ENCODE data around the gene MPLKIP. TPM values are rescaled to one million over a fixed set of nuclear protein-coding genes. Genes with fewer than 3 reads are reported as not detected.
"Not testable (repeated sequence)": the region's sequence is repeated elsewhere in the genome, so short reads cannot be mapped to it uniquely, and the experiment has no call there.

Gene MPLKIP
- total RNA-seq, 1 experiment from 2014 or later = 40.1 TPM

DNA sequence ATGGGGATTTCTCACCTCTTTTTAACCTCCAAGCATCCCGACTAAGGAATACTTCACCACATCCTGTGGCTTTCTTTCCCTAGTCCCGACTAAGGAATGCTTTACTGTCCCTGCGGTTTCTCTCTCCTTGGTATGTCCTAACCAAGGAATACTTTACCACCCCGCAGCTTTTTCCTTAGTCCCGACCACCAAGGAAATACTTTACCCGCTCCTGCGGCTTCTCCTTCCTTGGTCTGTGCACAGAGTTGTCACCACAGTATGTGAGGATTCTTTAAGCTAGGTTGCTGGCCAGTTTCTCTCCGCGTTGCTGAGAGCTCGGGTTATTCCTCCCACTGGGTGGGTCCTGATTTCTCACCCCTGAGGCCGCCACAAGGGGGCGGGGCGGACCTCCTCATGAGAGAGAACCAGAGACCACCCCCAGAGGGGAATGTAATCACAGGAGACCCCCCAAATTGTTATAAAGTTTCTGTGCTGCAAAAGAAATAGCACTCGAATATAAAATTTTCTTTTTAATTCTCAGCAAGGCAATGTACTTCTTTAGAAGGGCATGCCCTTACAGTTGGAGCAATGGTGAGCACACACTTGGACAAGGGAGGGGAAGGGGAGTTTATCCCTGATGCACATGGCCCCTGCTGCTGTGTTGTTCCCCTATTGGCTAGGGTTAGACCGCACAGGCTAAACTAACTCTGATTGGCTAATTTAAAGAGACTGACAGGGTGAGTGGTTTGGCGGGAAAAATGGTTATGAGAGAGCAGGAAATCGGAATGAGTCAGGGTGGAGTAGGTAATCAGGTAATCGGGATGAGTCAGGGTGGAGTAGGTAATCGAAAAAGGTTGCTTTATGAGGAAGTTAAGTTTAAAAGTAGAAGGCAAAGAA is 13.2 kb upstream of the MPLKIP start:
- Histone ChIP-seq H3K36me3 (no peaks in the 10 kb centered on the region), H3K27ac (peak overlapping the region; percentile 49), H3K9me3 (replicated peaks) (peaks cover 5% of the 10 kb centered on the region), H3K4me1 (replicated peaks) (peaks cover 3% of the 10 kb centered on the region; the same call in 1 of the 2 replicates), H3K27me3 (replicated peaks) (no peaks in the 10 kb centered on the region), H3K4me3 (no peak overlapping the region)
- peak; percentile 63 to 68 for DNase-seq (ENCODE audit: low read depth in 1 of 2, low spot score in 2 of 2)

GRCh38 chr7:40145596-40146130 is 11.2 kb upstream of the MPLKIP start:
- H3K4me1 ChIP-seq (replicated peaks); H3K27ac ChIP-seq; H3K27me3 ChIP-seq (replicated peaks); H3K9me3 ChIP-seq (replicated peaks); H3K4me3 ChIP-seq; DNase-seq (ENCODE audit: low read depth in 1 of 2, low spot score in 2 of 2); H3K36me3 ChIP-seq: not testable (repeated sequence)

GRCh38 chr7:40141916-40142315 is 7.5 kb upstream of the MPLKIP start:
- H3K27ac ChIP-seq; DNase-seq (ENCODE audit: low read depth in 1 of 2, low spot score in 2 of 2); H3K4me1 ChIP-seq (replicated peaks); H3K27me3 ChIP-seq (replicated peaks); H3K9me3 ChIP-seq (replicated peaks); H3K36me3 ChIP-seq; H3K4me3 ChIP-seq: not testable (repeated sequence)

DNA sequence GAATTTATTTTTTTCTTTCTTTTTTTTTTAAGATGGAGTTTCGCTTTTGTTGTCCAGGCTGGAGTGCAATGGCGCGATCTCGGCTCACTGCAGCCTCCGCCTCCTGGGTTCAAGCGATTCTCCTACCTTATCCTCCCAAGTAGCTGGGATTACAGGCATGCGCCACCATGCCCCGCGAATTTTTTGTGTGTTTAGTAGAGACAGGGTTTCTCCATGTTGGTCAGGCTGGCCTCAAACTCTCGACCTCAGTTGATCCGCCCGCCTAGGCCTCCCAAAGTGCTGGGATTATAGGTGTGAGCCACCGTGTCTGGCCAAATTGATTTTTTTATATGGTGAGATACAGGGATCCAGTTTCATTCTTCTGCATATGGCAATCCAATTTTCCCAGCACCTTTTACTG is 5.5 kb upstream of the MPLKIP start:
- H3K27ac ChIP-seq; DNase-seq (ENCODE audit: low read depth in 1 of 2, low spot score in 2 of 2); H3K27me3 ChIP-seq (replicated peaks); H3K4me3 ChIP-seq; H3K36me3 ChIP-seq; H3K4me1 ChIP-seq (replicated peaks); H3K9me3 ChIP-seq (replicated peaks): not testable (repeated sequence)

DNA sequence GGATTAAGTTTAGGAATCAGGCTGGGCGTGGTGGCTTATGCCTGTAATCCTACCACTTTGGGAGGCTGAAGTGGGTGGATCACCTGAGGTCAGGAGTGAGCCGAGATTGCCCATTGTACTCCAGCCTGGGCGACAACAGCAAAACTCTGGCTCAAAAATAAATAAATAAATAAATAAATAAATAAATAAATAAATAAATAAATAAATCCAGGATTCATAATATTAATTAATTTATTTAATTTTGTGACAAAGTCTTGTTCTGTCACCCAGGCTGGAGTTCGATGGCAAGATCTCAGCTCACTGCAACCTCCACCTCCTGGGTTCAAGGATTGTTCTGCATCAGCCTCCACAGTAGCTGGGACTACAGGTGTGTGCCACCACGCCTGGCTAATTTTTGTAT is 4.6 kb upstream of the MPLKIP start:
- H3K36me3 ChIP-seq = peaks cover 4% of the 10 kb centered on the region
- no peak overlapping the region for H3K4me3 ChIP-seq
- peaks cover 2% of the 10 kb centered on the region for H3K9me3 ChIP-seq (replicated peaks)
- DNase-seq (ENCODE audit: low read depth in 1 of 2, low spot score in 2 of 2) = no peak
- H3K27me3 ChIP-seq (replicated peaks) = no peaks in the 10 kb centered on the region
- H3K27ac ChIP-seq = no peak overlapping the region
- peaks cover 7% of the 10 kb centered on the region for H3K4me1 ChIP-seq (replicated peaks)

- peaks cover 10% of the 10 kb centered on the region for H3K36me3 ChIP-seq
- H3K27me3 ChIP-seq (replicated peaks) = no peaks in the 10 kb centered on the region
- no peak overlapping the region for H3K27ac ChIP-seq
- H3K9me3 ChIP-seq (replicated peaks) = peaks cover 2% of the 10 kb centered on the region
- no peak for DNase-seq (ENCODE audit: low read depth in 1 of 2, low spot score in 2 of 2)
- peaks cover 16% of the 10 kb centered on the region for H3K4me1 ChIP-seq (replicated peaks)
- H3K4me3 ChIP-seq = no peak overlapping the region
Measured at GRCh38 chr7:40137563-40137962, 3.1 kb upstream of the MPLKIP start.

- H3K27ac ChIP-seq = peak overlapping the region; percentile 73
- peaks cover 21% of the 10 kb centered on the region for H3K36me3 ChIP-seq
- H3K4me1 ChIP-seq (replicated peaks) = peaks cover 16% of the 10 kb centered on the region
- H3K9me3 ChIP-seq (replicated peaks) = peaks cover 2% of the 10 kb centered on the region
- peak overlapping the region; percentile 90 for H3K4me3 ChIP-seq
- no peak for DNase-seq (ENCODE audit: low read depth in 1 of 2, low spot score in 2 of 2)
- no peaks in the 10 kb centered on the region for H3K27me3 ChIP-seq (replicated peaks)
Measured at GRCh38 chr7:40135317-40135610, 842 bp upstream of the MPLKIP start.

DNA sequence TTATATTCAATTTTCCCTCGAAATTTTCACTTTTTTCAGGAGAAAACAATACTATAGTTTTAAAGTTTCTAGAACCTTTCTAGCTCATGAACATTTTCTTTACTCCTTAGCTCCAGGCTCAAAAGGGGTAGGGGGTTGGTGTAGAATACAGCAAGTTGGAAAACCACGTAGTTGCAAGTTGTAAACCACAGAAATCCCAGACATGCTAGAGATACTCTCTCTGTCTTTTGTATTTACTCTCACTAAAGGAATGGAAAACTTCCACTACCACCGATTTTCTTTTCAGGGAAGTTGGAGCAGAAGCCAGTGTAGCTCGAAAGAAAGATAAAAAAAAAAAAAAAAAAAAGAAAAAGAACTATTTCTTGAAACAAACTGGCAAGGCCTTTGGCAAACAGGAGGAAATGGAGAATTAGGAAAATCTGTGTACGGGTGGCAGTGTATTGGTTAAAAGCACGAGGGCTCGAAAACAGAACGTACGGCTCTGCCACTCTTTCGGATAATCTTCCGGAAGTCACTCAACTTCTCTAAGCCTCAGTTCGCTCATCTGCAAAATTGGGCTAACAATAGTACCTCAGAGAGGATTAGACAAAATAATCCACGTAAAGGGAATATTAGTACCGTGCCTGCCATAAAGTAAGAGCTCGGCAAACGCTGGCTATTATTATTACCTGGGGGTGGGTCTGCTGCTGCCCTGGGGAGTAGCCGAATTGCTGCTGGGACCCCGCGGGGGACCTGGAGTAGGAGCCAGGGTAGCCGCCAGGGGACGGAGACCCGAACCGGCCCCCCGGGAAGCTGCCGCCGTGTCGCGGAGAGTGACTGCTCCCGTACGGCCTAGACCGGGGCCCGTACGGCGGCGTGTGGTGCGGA is 628 bp downstream of the MPLKIP start:
- Histone ChIP-seq H3K4me1 (replicated peaks) (peaks cover 16% of the 10 kb centered on the region), H3K9me3 (replicated peaks) (peaks cover 2% of the 10 kb centered on the region), H3K27ac (peak overlapping the region; percentile 73), H3K27me3 (replicated peaks) (no peaks in the 10 kb centered on the region), H3K36me3 (peaks cover 21% of the 10 kb centered on the region), H3K4me3 (peak overlapping the region; percentile 90)
- peak in 1 of 2 experiments; percentile 29 for DNase-seq (ENCODE audit: low read depth in 1 of 2, low spot score in 2 of 2)

DNA sequence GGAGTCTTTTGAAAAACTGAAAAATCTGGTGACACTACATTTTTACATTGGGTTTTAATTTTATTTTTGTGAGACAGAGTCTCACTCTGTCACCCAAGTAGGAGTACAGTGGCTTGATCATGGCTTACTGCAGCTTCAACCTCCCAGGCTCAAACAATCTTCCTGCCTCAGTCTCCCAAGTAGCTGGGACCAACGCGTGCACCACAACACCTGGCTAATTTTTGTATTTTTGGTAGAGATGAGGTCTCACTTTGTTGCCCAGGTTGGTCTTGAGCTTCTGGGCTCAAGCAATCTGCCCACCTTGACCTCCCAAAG is 11.5 kb downstream of the MPLKIP start:
- Histone ChIP-seq H3K27ac (no peak overlapping the region), H3K4me1 (replicated peaks) (no peaks in the 10 kb centered on the region), H3K27me3 (replicated peaks) (no peaks in the 10 kb centered on the region), H3K4me3 (no peak overlapping the region), H3K36me3 (peaks cover 5% of the 10 kb centered on the region; the same call in 1 of the 2 replicates), H3K9me3 (replicated peaks) (no peaks in the 10 kb centered on the region)
- no peak for DNase-seq (ENCODE audit: low read depth in 1 of 2, low spot score in 2 of 2)

DNA sequence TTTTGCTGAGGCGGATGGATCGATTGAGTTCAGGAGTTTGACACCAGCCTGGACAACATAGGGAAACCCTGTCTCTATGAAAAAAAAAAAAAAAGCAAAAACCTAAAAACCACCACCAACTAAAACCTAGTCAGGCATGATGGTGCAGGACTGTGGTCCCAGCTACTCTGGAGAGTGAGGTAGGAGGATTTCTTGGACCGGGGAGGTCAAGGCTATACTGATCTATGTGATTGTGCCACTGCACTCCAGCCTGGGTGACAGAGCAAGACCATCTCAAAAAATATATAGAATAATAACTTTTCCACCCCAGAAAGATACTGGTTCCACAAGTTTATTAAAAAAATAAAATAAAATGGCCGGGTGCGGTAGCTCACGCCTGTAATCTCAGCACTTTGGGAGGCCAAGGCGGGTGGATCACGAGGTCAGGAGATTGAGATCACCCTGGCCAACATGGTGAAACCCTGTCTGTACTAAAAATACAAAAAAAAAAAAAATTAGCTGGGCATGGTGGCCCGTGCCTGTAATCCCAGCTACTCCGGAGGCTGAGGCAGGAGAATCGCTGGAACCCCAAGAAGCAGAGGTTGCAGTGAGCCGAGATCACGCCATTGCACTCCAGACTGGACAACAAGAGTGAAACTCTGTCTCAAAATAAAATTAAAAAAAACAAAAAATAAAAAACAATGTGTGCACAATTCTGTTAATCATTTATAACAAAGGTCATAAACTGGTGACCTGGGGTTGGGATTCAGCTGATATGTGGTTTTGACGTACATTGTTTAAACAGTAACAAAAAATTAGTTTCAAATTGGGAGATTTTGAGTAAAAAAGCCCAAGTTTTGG is 12.1 kb downstream of the MPLKIP start:
- not testable (repeated sequence) for DNase-seq (ENCODE audit: low read depth in 1 of 2, low spot score in 2 of 2); H3K27me3 ChIP-seq (replicated peaks); H3K27ac ChIP-seq; H3K36me3 ChIP-seq; H3K4me1 ChIP-seq (replicated peaks); H3K9me3 ChIP-seq (replicated peaks); H3K4me3 ChIP-seq

DNA sequence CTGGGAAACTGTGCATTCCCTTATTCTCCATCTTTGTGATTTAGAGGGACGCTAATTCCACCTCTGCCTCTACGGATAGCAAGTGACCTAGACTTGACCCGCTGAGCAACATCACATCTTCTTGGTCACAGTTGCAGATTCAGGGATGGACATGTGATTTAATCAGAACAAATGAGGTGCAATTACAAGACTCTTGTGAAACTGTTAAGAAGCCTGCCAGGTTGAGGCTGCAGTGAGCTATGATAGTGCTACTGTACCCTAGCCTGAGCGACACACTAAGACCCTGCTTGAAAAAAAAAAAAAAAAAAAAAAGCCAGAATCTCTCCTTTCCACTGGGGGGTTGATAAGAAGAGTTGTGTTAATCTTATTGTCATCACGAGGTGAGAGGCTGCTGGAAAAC is 14.4 kb downstream of the MPLKIP start:
- no peak for DNase-seq (ENCODE audit: low read depth in 1 of 2, low spot score in 2 of 2)
- H3K4me3 ChIP-seq = no peak overlapping the region
- H3K27ac ChIP-seq = no peak overlapping the region
- no peaks in the 10 kb centered on the region for H3K27me3 ChIP-seq (replicated peaks)
- H3K4me1 ChIP-seq (replicated peaks) = 0 out of 2 replicates have a peak, but pooled peaks cover 4% of the 10 kb centered on the region
- no peaks in the 10 kb centered on the region for H3K9me3 ChIP-seq (replicated peaks)
- peaks cover 5% of the 10 kb centered on the region; the same call in 1 of the 2 replicates for H3K36me3 ChIP-seq

DNA sequence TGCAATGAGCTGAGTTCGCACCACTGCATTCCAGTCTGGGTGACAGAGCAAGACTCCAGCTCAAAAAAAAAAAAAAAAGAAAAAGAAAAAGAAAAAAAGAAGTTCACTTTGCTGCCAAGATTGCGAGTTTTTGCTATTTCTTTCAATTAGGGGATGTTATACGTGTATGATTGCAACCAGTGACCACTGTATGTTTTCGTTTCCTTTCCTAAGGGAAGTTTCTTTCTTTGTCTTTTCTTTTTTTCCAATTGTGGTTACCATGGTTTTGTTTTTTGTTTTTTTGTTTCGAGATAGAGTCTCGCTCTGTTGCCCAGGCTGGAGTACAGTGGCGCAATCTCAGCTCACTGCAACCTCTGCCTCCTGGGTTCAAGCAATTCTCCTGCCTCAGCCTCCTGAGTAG is 16.2 kb downstream of the MPLKIP start:
- not testable (repeated sequence) for H3K27ac ChIP-seq; H3K9me3 ChIP-seq (replicated peaks); H3K4me3 ChIP-seq; H3K36me3 ChIP-seq; H3K27me3 ChIP-seq (replicated peaks); DNase-seq (ENCODE audit: low read depth in 1 of 2, low spot score in 2 of 2); H3K4me1 ChIP-seq (replicated peaks)

DNA sequence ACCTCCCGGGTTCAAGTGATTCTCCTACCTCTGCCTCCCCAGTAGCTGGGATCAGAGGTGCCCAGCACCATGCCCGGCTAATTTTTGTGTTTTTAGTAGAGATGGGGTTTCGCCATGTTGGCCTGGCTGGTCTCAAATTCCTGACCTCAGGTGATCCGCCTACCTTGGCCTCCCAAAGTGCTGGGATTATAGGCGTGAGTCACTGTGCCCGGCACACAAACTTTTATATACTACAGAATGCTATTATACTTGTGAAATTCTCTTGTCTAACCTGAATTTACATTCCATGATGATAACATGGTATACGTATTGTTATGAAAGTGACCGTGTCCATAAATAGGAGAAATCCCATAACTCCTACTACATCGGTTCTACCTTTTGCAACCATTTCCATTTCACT is 17.2 kb downstream of the MPLKIP start:
- not testable (repeated sequence) for H3K4me3 ChIP-seq; H3K36me3 ChIP-seq; H3K9me3 ChIP-seq (replicated peaks); H3K4me1 ChIP-seq (replicated peaks); H3K27ac ChIP-seq; H3K27me3 ChIP-seq (replicated peaks); DNase-seq (ENCODE audit: low read depth in 1 of 2, low spot score in 2 of 2)
